Activated CD4-positive, alpha-beta T cell treated with anti-CD3 and anti-CD28 coated beads, Interleukin-2, amount 50 U/mL, for 24 hours (primary cell): ENCODE data around the gene ODF4.
"Not testable (repeated sequence)": the region's sequence is repeated elsewhere in the genome, so short reads cannot be mapped to it uniquely, and the experiment has no call there.

Source experiments
- DNase-seq, 2 donors: peaks; one replicate each; pipeline ENCODE4 v3.0.0-alpha.2; 2020; ENCODE audit warnings: low read depth in 1 of 2, low spot score in 1 of 2

ODF4 gene

GRCh38 chr17:8366231-8366630 lies 26.6 kb downstream of the ODF4 start:
- DNase-seq, result no peak

DNA sequence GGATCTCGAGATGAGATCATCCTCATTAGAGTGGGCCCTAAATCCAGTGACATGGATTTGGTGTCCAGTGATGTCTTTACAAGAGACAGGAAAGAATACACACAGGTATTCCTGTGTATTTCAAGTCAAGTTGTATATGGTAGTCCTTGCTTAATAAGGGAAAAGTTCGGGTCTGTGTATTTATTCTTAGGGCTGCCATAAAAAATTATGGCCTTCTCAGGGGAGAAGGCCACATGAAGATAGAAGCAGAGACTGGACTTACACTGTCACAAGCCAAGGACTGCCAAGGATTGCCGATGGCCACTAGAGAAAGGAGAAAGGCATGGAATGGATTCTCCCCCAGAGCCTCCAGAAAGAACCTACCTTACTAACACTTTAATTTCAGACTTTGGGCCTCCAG lies 28.6 kb downstream of the ODF4 start:
- DNase-seq, result no peak

- DNase-seq, result no peak
Observed at GRCh38 chr17:8369944-8370343, 30.3 kb downstream of the ODF4 start.

- no peak for DNase-seq
Observed at GRCh38 chr17:8371786-8372185, 32.1 kb downstream of the ODF4 start.

- no peak for DNase-seq
Observed at GRCh38 chr17:8372422-8372821, 32.8 kb downstream of the ODF4 start.

- DNase-seq, result not testable (repeated sequence)
Observed at GRCh38 chr17:8373856-8374255, 34.2 kb downstream of the ODF4 start.

DNA sequence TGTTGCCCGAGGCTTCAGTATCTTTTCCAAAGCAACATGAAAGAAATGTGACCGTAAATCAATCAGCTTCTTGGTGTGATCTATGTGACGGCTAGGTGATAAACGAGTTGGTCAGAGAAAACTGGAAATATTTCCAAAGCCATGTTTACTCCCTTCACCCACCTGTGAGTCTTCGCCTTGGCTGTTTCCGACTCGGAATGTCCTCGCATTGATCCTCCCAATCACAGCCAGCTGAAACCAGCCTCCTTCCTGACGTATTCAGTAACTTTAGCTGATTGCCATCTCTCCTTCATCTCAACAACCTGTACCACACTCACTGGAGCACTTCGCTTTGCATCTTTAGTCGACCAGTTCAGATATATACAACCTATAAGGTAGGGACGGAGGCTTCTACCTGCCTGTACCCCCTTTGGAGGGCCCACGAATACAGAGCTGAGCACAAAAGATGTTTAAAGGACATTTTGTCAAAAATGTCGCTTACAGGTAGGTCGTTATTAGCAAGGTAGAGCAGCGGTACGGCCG lies 36.2 kb downstream of the ODF4 start:
- DNase-seq, result no peak

DNA sequence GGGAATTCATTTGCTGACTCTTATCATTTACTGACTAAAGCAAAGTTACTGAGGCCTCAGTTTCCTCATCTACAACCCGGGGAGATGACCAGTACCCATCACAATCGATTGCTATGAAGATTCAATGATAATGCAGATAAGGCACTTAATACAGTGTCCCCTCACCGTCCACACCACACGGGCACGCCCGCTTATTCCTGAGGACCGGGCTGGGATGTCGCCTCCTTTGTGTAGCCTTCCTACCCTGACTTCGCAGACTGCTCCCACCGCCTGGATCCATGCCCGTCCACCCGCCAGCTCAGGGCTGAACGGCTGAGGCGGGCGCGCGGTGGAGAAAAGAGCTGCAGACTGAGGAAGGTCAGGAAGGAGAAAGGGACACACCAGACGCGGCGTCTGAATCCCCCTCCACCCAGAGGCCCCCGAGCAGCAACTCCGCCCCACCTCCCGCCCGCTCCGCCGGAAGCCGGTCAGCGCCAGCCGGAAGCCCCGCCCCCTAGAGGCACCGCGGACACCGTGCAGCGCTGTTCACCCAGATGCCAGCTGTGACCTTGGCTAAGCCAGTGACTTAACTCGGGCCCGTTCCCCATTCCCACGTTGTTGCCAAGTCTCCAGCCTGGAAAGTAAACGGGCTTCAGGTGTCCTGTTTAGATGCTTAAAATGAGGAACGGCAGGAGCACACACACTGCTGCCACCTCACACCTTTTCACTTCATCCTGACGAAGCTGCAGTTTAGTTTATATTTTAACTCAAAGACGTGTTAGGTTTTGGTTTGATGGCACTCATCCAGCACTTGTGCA lies 36.8 kb downstream of the ODF4 start, which contains the start of gene KRABD2:
TSS of gene KRABD2 (minus strand) at position 434 of the 797 bp plus-strand sequence.
- peak; percentile 87 to 88 for DNase-seq

- DNase-seq, result no peak
Observed at GRCh38 chr17:8377422-8377821, 37.8 kb downstream of the ODF4 start.

DNA sequence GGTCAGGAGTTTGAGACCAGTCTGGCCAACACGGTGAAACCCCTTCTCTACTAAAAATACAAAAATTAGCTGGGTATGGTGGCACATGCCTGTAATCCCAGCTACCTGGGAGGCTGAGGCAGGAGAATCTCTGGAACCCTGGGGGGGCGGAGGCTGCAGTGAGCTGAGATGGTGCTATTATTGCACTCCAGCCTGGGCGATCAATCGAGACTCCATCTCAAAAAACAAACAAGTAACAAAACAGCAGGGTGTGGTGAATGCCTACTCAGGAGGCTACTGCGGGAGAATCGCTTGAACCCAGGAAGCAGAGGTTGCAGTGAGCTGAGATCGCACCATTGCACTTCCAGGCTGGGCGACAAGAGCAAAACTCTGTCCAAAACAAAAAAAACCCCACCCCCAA lies 38.5 kb downstream of the ODF4 start:
- not testable (repeated sequence) for DNase-seq

GRCh38 chr17:8380049-8380448 lies 40.4 kb downstream of the ODF4 start:
- DNase-seq, result no peak

GRCh38 chr17:8382052-8382879 lies 42.6 kb downstream of the ODF4 start:
- DNase-seq, result no peak

DNA sequence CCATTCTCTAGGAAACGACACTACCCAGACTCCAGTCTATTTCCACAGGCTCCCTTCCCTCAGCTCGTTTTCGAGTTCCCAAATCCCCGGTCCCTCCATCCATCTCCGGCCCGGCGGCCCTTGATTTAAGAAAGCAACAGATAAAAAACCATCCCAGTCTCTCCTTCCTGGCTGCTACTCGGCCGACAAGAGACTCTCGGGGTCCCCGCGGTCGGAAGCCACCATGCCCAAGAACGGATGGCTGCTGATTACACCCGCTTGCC lies 43.2 kb downstream of the ODF4 start:
- DNase-seq, result peak in 1 of 2 donors; percentile 21

DNA sequence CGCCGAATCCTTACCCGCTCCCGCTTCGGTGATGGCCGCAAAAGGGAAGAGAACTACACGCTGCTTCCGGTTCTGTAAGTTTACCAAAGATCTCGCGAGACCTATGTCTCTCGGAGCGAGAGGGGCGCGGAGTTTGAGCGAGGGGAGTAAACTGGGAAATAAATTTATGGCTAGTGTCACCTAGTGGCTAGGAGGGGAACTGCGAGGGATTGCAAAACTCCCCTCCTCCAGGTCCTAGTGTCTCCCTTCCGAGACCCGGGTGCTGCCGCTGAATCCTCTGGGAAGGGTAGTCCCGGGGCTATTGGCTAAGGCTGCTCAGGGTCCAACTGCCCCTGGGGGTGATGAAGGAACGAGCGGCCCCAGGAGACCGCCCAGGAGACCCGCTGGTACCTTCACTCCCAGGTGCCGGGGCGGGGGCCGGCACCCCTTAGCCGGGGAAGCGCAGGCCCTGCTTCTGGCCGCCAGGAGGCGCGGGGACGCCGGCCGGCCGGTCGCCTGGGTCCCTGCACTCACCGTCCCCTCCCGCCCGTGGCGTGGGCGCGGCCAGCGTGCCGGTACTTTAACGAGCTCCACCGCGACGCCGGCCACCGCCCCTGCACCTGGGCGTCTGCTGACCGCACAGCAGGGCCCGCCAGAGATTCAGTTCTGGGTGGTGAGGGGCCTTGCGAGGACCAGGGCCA lies 43.6 kb downstream of the ODF4 start, which contains the start of gene RPL26:
TSS of gene RPL26 (minus strand) at position 51 of the 680 bp plus-strand sequence. CDS start 883 bp downstream, outside the sequence.
- DNase-seq, result peak; percentile 90 to 95

DNA sequence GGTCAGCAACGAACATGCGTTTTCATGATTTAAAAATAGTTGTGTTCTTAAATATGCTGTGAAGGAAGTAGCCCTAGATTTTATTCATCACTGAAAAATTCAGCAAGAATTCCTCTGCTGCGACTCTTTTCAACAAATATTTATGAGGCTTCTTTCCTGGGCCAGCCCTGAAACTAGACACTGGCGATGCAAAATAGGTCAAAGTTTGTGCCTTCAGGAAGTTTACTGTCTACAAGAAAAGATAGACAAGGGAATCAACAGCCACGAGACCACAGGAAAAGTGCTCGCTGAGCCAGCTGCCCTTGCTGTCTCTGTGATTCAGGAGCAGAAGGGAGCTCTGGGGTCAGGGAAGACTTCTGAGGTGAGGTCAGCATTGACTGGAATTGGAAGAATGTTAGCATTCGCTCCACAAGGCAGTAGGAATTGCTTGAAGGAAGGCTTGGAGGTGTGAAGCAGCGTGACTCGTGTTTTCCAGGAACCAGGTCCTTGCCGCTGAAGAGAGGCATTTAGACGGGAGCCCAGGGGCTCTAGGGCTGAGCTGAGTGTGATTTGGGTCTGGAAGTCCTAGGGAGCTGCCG lies 45.2 kb downstream of the ODF4 start:
- no peak for DNase-seq

- no peak for DNase-seq
Observed at GRCh38 chr17:8386841-8387240, 47.2 kb downstream of the ODF4 start.

DNA sequence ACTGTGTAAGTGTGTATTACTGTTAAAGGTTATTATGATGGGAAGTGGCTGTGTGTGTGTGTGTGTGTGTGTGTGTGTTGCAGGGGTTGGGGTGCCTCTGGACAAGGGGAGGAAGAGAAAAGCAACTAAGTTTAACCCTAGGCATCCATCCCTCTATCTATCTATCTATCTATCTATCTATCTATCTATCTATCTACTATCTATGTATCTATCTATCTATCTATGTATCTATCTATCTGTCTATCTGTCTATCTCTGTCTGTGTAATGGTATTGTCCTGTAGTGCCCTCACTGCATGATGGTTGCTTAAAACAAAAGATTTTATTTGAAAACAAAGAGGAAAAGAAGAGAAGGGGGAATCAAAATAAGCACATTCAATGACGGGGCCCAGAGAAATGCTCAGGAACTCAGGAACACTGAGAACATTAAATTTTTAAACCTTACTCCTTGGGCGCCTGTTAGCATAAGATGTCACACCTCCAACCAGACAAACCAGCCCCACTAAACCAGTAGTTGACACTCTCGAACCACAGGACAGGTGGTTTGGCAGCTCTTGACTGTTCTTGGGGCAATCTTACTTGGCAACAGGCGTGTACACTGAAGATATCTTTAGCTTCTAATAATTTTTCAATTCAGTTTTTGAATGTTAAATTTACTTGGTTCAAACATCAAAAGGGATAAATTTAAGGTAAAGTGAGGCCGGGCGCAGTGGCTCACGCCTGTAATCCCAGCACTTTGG lies 48.4 kb downstream of the ODF4 start:
- DNase-seq, result no peak

DNA sequence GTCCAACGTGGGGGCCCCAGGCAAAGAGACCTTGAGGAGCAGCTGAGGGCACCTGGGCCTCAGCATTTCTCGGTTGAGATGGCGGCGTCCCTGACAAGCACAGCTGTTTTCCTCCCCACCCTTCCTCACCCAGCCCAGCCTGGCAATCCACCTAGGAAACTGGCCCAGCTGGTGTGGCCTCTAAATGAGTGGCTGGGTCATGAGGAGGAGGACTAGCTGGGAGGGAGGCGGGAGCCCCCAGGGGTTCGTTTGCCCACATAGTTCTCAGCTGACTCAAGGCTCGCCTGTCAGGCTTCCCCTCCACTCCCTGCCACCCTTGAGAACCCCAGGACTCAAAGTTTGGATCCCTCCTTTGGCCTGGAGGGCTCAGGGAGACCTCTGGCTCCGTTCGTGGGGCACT lies 52.1 kb downstream of the ODF4 start:
- no peak for DNase-seq

DNA sequence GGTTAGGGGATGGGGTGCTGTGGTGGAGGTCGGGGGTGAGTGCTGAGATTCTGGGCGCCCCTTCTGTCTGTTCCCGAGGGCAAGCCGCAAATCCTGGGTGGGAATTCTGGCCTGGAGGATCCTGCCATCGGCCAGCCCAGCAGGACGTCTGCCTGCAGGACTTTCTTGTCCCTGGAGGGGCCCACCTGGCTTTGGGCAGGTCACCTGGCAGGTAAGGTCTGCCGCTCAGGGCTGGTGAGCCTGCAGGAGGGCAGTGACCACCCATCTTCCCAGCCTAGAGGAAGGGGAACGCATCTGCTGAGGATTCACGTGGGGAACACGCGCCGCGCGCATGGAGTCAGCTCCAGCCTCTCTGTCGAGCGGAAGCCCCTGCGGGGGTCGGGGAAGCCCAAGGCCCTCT lies 52.6 kb downstream of the ODF4 start:
- DNase-seq, result no peak

DNA sequence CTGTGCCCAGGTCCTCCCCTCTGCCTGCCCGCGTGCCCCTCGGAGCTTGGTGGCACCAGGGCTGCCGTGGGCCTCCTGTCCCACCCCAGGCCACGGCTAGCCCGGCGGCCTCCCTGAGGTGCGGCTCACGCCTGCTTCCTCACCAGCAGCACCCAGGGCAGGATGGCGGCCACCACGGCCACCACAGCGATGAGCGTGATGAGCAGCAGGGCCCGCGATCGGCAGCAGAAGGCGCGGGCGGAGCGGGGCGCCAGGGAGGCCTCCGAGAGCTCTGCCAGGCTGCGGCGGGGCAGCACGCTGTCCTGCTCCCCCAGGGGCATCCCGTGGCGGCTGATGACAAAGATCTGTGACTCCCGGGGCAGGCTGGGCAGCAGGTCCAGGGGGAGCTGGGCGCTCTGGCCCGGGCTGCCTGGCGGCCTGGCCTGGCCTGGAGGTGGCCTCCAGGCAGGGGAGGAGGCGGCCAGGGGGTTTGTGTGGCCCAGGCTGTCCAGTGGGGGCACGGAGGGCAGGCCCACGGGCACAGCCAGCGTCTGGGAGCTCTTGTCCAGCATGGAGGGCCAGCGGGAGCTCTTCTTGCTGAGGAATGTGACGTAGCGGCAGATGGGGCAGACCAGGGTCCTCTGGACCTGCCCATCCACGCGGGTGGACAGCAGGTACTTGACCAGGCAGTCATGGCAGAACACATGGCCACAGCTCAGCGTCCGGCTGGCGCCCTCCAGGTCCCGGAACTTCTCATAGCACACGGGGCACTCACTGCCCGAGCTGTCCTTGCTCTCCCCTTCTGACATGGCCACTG lies 53.2 kb downstream of the ODF4 start:
- no peak for DNase-seq
